Measurements from ENCODE around the gene FOS. TPM values are rescaled to one million over a fixed set of nuclear protein-coding genes. Genes with fewer than 3 reads are reported as not detected.
A peak's percentile ranks its signal among the peaks of the same experiment; 100 is the strongest.

Gene FOS
- total and polyA plus RNA-seq, 2 experiments from 2014 or later, result 47.3 to 54.8 TPM

- Mint-ChIP-seq H3K27me3 (ENCODE audit: insufficient read depth, low read depth, poor library complexity) (peaks cover 4% of the 10 kb centered on the region), H3K4me3 (no peak overlapping the region), H3K4me1 (peaks cover 19% of the 10 kb centered on the region), H3K36me3 (ENCODE audit: low read depth) (no peaks in the 10 kb centered on the region), H3K27ac (no peak overlapping the region), H3K9me3 (no peaks in the 10 kb centered on the region; the same call in 2 of the 3 replicates)
- H3F3A ChIP-seq (replicated peaks; ENCODE audit: low read depth), result no peaks in the 10 kb centered on the region
- no peak overlapping the region for H3K27ac ChIP-seq (ENCODE audit: low read depth)
- H4K20me1 ChIP-seq (replicated peaks; ENCODE audit: insufficient read depth), result no peaks in the 10 kb centered on the region
- H3K9me2 ChIP-seq (ENCODE audit: insufficient read depth), result no peaks in the 10 kb centered on the region
- no peak overlapping the region; the same call in 1 of the 2 replicates for H3K4me2 ChIP-seq
- ATAC-seq, result peak; percentile 87
- DNase-seq (ENCODE audit: low spot score), result peak; percentile 61
- H3K4me1 ChIP-seq (ENCODE audit: insufficient read depth), result peaks cover 13% of the 10 kb centered on the region; the same call in 1 of the 2 replicates
- TF ChIP-seq ZNF114 (CRISPR knock-in tag; IDR thresholded peaks at IDR 0.05) (no peak), ZNF331 (CRISPR knock-in tag; IDR thresholded peaks at IDR 0.05; ENCODE audit: low read depth) (no peak), CTCF (conservative IDR thresholded peaks at IDR 0.05; ENCODE audit: low read depth in 2 of 2) (no peak), NANOG (IDR thresholded peaks at IDR 0.05; ENCODE audit: borderline replicate concordance) (no peak), STAT1 (IDR thresholded peaks at IDR 0.05; ENCODE audit: unreplicated experiment) (no peak), EZH2phosphoT487 (IDR thresholded peaks at IDR 0.05; ENCODE audit: unreplicated experiment) (no peak), CREB1 (CRISPR knock-in tag; IDR thresholded peaks at IDR 0.05; ENCODE audit: low read depth) (no peak), EZH2 (IDR thresholded peaks at IDR 0.05; ENCODE audit: low read depth, unreplicated experiment) (no peak), REST (IDR thresholded peaks at IDR 0.05; ENCODE audit: unreplicated experiment) (no peak), POLR2AphosphoS5 (IDR thresholded peaks at IDR 0.05; ENCODE audit: low read depth) (no peak), ETS1 (IDR thresholded peaks at IDR 0.05) (no peak), ZNF462 (CRISPR knock-in tag; IDR thresholded peaks at IDR 0.05) (no peak), JUNB (IDR thresholded peaks at IDR 0.05; ENCODE audit: unreplicated experiment) (no peak)
- no peaks in the 10 kb centered on the region for H3K36me3 ChIP-seq (ENCODE audit: insufficient read depth)
- H3K27me3 ChIP-seq (ENCODE audit: insufficient read depth), result no peaks in the 10 kb centered on the region
- no peaks in the 10 kb centered on the region for H3K79me2 ChIP-seq (replicated peaks; ENCODE audit: insufficient read depth)
- no peak overlapping the region for H3K4me3 ChIP-seq
- H2AFZ ChIP-seq, result peak overlapping the region; percentile 64; the same call in 1 of the 2 replicates
Observed at GRCh38 chr14:75249251-75249957, 29.2 kb upstream of the FOS start.

Data from GM23338 (cell line).